Epithelial cell of esophagus (primary cell): ENCODE measurements around the gene UCK2.

Source experiments
- DNase-seq: peaks from one replicate; pipeline ENCODE4 v3.0.0; 2010; ENCODE audit warnings: low read depth
- H3K4me3 ChIP-seq: 2 replicates; pipeline ENCODE4 v1.5.1; 2011; ENCODE audit warnings: mild to moderate bottlenecking, low read length, control low read depth
- CTCF ChIP-seq: IDR thresholded peaks from 2 replicates; pipeline ENCODE4 v1.5.1; 2011; ENCODE audit warnings: low read depth, mild to moderate bottlenecking, low read length, control low read depth, inconsistent platforms; ENCODE audit not compliant: insufficient read depth; ENCODE audit errors: missing control alignments

The UCK2 gene

DNA sequence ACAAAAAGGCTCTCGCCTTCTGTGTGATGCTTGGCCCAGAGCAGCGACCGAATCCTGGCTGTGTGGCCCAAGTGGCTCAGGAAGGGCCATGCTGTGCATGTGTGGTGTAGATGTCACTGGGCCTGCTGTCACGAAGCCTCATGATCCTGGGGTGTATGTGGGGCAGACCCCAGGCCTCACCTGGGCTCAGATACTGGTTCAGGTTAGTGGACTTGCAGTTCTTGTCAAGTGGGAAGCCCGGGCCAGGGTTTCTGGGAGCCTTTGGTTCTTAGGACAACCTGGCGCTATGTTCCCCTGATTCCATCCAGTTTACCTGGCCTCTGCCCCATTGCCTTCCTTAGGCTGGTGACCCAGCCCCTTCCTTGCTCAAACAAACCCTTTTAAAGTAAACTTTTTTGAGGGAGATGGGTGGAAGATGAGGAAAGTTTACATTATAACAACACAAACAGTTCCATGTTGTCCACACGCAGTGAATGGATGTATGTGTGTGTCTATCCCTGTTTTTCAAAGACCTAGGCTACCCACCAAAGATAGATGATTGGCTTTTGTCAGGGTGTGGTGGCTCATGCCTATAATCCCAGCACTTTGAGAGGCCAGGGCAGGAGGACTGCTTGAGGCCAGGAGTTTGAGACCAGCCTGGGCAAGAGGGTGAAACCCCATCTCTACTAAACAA, 84.3 kb downstream of the UCK2 start:
- H3K4me3 ChIP-seq: no peak overlapping the region
- DNase-seq: no peak
- TF ChIP-seq CTCF: no peak

DNA sequence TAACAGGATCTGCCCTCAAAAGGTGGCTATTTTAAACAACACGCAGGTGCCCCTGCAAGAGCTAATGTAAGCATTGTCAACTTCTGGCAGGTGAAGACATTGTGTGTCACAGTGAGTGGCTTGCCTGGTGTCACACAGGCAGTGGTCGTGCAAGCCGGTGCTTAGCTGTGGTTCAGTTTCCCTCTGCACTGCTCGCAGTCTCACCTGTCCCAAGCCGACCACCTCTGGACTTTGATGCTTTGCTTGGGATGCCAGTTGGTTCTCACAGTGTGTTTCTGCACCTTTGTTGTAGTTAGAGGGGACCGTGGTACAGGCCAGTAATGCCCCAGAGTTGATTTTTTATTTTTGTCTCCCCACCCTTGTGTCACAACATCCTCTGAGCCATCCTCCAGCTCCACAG, 85.2 kb downstream of the UCK2 start:
- TF ChIP-seq CTCF: peak; percentile 18
- no peak for DNase-seq

GRCh38 chr1:165914136-165914798, 86.9 kb downstream of the UCK2 start:
- TF ChIP-seq CTCF: peak; percentile 97
- no peak overlapping the region for H3K4me3 ChIP-seq
- peak; percentile 81 for DNase-seq

More for the DNA sequence above, 85.2 kb downstream of the UCK2 start:
- H3K4me3 ChIP-seq: no peak overlapping the region

DNA sequence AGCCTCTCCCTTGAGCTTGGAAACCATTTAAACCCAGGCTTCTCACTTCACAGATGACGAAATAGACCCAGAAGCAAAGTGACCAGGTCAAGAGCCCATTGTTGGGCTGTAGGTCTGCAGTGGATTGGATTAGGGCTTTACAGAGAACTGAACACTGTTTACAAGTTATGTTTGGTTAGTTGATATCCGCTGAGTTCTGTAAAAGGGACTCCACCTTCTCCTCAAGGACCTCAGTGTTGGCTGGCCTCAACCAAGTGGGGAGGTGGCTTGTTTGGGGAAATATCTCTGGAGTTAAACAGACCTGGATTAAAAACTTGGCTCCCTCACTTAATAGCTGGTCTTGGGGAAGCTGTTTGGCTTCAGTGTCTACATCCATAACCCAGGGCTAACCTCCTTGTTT, 88.1 kb downstream of the UCK2 start:
- DNase-seq: no peak
- no peak overlapping the region for H3K4me3 ChIP-seq
- no peak for TF ChIP-seq CTCF

GRCh38 chr1:165915932-165916348, 88.5 kb downstream of the UCK2 start:
- no peak overlapping the region for H3K4me3 ChIP-seq
- DNase-seq: no peak
- TF ChIP-seq CTCF: no peak

- DNase-seq: no peak
- TF ChIP-seq CTCF: no peak
- H3K4me3 ChIP-seq: no peak overlapping the region
Observed at GRCh38 chr1:165917166-165917565, 89.8 kb downstream of the UCK2 start.

DNA sequence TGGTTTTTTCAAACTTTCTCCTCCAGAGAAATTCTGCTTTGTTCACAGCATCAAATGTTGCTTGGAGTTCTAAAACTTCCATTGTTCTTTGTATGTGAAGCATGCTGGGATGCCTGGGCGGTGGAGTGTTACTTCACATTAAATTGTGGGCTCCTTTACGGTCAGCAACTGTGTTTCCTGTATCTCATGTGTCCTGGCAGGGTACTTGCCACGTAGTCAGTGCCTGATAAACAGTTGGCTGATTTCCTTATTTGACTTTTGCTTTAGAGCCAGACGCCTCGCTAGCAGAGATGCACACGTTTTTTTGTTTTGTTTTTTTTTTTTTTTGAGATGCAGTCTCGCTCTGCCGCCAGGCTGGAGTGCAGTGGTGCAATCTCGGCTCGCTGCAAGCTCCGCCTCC, 96.7 kb downstream of the UCK2 start:
- DNase-seq: no peak
- no peak for TF ChIP-seq CTCF
- no peak overlapping the region for H3K4me3 ChIP-seq
